ENCODE results near the gene BRIP1. TPM values are rescaled to one million over a fixed set of nuclear protein-coding genes. Genes with fewer than 3 reads are reported as not detected.

The BRIP1 gene
- total RNA-seq, 3 donors from 2014 or later, result 0.89 to 7.4 (median 3.2) TPM

DNA sequence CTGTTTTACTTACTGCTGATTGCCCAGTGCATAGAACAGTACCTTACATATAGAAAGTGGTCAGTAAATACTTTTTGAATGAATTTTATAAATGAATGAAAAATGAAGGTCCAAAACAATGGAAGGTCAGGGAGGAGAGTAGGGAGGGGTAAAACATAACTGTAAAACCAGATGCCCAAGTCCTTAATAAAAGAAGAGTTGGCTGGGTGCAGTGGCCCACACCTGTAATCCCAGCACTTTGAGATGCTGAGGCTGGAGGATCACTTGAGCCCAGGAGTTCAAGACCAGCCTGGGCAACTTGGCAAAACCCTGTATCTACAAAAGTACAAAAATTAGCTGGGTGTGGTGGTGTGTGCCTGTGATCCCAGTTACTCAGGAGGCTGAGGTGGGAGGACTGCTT is 108.2 kb downstream of the BRIP1 start:
- DNase-seq, result no peak
- Histone ChIP-seq H3K4me1 (ENCODE audit: low read depth) (no peaks in the 10 kb centered on the region), H3K9me3 (no peaks in the 10 kb centered on the region), H3K4me3 (no peak overlapping the region), H3K36me3 (ENCODE audit: low read depth) (no peaks in the 10 kb centered on the region)
- no peak for ATAC-seq
- intact Hi-C loops (cut with DNase I, micrococcal nuclease), result no loop called here
- TF ChIP-seq, protein P1, sequence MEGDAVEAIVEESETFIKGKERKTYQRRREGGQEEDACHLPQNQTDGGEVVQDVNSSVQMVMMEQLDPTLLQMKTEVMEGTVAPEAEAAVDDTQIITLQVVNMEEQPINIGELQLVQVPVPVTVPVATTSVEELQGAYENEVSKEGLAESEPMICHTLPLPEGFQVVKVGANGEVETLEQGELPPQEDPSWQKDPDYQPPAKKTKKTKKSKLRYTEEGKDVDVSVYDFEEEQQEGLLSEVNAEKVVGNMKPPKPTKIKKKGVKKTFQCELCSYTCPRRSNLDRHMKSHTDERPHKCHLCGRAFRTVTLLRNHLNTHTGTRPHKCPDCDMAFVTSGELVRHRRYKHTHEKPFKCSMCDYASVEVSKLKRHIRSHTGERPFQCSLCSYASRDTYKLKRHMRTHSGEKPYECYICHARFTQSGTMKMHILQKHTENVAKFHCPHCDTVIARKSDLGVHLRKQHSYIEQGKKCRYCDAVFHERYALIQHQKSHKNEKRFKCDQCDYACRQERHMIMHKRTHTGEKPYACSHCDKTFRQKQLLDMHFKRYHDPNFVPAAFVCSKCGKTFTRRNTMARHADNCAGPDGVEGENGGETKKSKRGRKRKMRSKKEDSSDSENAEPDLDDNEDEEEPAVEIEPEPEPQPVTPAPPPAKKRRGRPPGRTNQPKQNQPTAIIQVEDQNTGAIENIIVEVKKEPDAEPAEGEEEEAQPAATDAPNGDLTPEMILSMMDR (IDR thresholded peaks at IDR 0.05), result no peak

DNA sequence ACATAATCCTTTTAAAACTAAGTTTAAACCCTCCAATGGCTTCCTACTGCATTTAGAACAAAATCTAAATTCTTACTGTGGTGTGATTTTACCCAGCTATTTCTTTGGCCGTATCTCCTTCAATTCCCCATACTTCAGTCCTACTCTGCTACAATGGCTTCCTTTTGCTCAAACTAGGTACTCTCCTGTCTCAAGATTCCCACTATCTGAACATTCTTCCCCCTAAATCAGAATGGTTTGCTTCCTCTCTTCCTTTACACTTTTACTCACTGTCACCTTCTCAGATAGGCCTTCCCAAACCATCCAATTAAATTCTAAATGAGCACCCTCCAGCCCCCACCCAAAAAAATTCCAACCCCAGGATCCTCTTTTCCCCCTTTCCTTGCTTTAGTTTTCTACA is 109.2 kb downstream of the BRIP1 start:
- TF ChIP-seq, protein P1 (IDR thresholded peaks at IDR 0.05), result no peak
- intact Hi-C loops (cut with DNase I, micrococcal nuclease), result no loop called here
- Histone ChIP-seq H3K4me3 (no peak overlapping the region), H3K4me1 (ENCODE audit: low read depth) (no peaks in the 10 kb centered on the region), H3K9me3 (no peaks in the 10 kb centered on the region), H3K36me3 (ENCODE audit: low read depth) (no peaks in the 10 kb centered on the region)
- DNase-seq (no peak), ATAC-seq (no peak)

- H3K9me3 ChIP-seq, result no peaks in the 10 kb centered on the region
- H3K4me3 ChIP-seq, result no peak overlapping the region
- DNase-seq (no peak), ATAC-seq (no peak)
- intact Hi-C loops (cut with DNase I, micrococcal nuclease), result no loop called here
- H3K36me3 ChIP-seq (ENCODE audit: low read depth), result no peaks in the 10 kb centered on the region
- TF ChIP-seq, protein P1 (IDR thresholded peaks at IDR 0.05), result no peak
- H3K4me1 ChIP-seq (ENCODE audit: low read depth), result no peaks in the 10 kb centered on the region
Observed at GRCh38 chr17:61753696-61754095, 109.6 kb downstream of the BRIP1 start.

DNA sequence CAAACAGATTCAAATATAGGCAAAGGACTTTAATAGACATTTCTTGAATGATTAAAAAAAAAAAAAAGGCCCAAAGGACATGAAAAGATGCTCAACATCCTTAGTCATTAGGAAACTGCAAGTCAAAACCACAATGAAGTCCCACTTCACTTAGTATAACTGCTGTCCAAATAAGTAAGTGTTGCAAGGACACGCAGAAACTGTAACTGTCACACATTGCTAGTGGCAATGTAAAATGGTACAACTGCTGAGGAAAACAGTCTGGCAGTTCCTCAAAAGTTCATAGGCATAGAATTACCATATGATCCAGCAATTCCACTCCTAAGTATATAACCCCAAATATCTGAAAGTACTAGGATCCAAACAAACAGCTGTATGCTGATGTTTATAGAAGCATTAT is 112.7 kb downstream of the BRIP1 start:
- intact Hi-C loops (cut with DNase I, micrococcal nuclease), result no loop called here

DNA sequence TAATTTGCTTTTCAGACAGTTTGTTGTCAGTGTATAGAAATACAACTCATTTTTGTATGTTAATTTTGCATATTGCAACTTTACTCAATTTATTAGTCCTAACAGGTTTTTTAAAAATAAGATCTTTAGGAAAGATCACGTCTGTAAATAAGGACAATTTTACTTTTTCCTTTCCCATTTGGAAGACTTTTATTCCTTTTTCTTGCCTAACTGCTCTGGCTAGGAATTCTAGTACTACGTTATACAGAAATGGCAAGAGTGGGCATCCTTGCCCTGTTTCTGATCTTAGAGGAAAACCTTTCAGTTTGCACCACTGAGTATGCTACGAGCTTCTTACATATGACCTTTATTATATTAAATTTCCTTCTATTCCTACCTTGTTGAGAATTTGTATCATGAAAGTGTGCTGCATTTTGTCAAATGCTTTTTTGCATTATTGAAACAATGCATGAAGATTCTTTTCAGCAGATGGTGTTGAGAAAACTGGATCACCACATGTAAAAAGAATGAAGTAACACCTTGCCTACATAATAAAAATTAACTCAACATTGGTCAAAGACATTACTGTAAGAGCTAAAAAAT is 113.4 kb downstream of the BRIP1 start:
- DNase-seq (no peak), ATAC-seq (no peak)
- no peak overlapping the region for H3K4me3 ChIP-seq
- no peaks in the 10 kb centered on the region for H3K36me3 ChIP-seq (ENCODE audit: low read depth)
- H3K4me1 ChIP-seq (ENCODE audit: low read depth), result no peaks in the 10 kb centered on the region
- TF ChIP-seq, protein P1 (IDR thresholded peaks at IDR 0.05), result no peak
- no peaks in the 10 kb centered on the region for H3K9me3 ChIP-seq
- intact Hi-C loops (cut with DNase I, micrococcal nuclease), result no loop called here

More for the DNA sequence above, 112.7 kb downstream of the BRIP1 start:
- no peaks in the 10 kb centered on the region for H3K4me1 ChIP-seq (ENCODE audit: low read depth)
- no peak for DNase-seq
- ATAC-seq, result no peak
- no peaks in the 10 kb centered on the region for H3K9me3 ChIP-seq
- no peak overlapping the region for H3K4me3 ChIP-seq
- TF ChIP-seq, protein P1 (IDR thresholded peaks at IDR 0.05), result no peak
- no peaks in the 10 kb centered on the region for H3K36me3 ChIP-seq (ENCODE audit: low read depth)

All from mucosa of descending colon (tissue), 3 donors.